GM10847 (cell line): ENCODE data around the gene FCN2.

Experiments used
- POLR2A ChIP-seq: IDR thresholded peaks from 2 replicates; pipeline ENCODE4 v1.6.1; 2011; ENCODE audit not compliant: insufficient read length; ENCODE audit errors: extremely low read depth

FCN2 gene

DNA sequence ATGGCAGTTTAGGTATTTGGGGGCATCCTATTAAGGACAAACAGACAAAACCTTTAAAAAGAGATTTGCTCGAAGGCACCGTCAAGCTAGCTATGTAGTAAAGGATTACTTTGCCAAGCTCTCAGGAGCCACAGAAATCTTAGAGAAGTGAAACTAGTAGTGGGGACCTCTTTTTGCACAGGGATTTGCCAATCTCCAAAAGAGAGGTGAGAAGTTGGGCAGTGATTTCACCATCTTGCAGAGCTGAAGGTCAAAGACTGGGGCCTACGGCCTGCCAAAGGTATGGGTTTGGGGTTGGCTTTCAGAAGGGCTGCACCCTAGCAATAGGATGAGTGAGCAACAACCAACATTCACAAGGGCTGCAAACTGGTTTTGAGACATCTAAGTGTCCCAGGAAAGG, 38.7 kb downstream of the FCN2 start:
- TF ChIP-seq POLR2A = no peak

DNA sequence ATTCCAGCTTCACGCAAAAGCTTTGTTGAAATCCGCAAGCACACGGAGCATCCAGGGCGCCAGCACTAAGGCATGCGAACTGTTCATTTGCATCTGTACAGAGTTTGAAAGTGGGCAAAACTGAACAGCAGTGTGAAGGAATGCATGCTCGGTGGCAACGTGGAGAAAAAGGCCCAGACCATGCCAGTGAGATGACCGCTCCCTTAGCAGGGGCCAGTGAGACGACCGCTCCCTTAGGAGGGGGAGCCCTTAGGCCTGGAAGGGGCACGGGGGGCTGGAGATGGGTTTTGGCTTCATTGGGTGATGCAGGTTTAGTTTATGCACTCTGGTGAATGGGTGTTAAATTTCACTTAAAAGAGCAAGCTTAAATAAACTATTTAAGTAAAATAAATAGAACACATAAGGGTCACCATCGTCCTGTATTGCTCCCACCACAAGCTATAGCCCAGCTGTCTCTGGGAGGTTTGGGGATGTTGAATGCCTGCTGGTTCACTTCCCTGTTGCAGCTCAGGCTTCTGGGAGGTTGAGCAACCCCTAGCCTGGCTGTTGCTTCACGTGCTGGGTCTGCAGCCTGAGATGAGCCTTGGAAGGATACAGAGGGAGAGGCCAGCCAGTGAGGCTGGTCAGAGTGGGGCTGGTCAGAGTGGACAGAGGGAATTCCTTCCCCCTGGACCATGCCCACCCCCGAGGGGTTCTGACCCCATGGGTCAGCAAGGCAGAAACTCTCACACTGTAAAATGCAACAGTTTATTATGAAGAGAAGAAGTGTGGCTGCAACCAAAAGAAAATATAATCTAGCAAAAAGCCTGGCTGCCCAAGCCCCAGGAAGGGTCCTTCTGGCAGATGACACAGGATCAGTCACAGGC, 41.7 kb downstream of the FCN2 start:
- no peak for TF ChIP-seq POLR2A

DNA sequence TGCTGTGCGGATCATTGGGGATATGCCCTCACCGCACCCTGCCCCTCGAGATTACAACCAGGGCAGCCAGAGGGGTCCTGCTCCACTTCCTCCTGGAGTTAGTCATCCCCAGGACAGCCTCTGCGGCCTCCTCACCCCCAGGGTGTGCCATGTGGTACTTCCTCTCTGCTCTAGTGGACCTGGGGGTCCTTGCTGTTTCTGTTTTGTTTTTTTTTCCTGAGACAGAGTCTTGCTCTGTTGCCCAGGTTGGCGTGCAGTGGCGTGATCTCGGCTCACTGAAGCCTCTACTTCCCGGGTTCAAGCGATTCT, 42.3 kb downstream of the FCN2 start:
- no peak for TF ChIP-seq POLR2A

DNA sequence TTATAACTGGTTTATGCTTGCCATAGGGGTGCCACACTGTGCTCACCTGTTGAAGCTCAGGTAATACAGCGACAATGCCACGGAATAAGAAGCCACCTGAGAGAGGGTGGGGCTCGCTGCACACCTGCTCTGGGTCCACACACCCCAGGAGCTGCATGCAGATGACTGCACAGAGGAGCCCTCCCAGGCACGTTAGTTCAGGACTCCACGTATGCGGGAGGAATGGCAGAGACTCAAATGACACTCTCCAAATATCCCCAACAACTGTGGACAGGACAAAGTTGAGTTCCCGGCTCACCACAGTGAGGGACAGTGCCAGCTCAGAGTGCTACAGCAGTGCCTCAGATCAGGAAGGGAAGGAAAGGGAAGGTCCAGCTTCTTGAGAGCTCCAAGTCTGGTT, 42.9 kb downstream of the FCN2 start:
- TF ChIP-seq POLR2A = no peak

DNA sequence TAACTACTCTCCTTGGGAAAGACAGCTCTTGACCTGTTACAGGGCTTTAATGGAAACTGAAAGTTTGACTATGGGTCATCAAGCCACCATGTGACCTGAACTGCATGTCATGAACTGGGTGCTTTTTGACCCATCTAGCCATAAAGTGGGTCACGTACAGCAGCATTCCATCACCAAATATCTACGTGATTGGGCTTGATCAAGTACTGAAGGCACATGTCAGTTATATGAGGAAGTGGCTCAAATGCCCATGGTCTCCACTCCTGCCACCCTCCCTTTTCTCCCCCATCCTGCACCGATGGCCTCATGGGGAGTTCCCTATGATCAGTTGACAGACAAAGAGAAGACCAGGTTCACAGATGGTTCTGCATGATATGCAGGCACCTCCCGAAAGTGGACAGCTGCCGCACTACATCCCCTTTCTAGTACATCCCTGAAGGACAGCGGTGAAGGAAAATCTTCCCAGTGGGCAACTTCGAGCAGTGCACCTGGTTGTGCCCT, 44.5 kb downstream of the FCN2 start:
- TF ChIP-seq POLR2A = no peak

DNA sequence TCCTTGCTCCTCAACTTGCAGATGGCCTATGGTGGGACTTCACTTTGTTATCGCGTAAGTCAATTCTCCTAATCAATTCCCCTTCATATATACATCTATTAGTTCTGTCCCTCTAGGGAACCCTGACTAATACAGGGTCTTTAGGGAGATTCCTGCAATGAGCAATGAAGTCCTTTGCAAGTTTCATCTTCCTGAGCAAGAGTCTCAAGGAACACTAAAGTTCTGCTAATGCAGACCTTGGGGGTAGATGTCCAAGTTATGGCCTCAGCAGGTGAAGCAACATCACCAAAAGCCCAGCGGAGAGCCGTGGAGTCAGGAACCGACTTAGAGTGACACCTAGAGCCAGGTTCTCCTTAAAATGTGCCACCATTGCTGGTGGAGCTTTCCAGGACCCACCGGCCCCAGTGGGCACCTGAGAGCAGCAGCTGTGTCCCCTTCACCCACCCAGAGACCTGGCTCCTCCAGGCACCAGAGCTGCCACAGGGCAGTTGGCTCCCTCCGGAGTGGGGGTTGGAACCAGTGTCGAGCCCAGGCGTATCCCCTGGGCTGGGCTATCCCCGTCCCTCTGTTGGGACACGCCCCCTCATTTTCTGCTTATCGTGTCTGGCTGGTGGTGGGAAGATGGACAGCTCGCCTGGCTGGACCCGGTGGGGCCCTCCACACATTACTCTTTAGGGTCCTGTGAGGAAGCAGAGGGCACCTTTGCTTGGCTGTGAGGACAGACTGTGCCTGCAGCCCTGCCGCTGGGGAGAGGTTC, 48.0 kb downstream of the FCN2 start:
- no peak for TF ChIP-seq POLR2A

DNA sequence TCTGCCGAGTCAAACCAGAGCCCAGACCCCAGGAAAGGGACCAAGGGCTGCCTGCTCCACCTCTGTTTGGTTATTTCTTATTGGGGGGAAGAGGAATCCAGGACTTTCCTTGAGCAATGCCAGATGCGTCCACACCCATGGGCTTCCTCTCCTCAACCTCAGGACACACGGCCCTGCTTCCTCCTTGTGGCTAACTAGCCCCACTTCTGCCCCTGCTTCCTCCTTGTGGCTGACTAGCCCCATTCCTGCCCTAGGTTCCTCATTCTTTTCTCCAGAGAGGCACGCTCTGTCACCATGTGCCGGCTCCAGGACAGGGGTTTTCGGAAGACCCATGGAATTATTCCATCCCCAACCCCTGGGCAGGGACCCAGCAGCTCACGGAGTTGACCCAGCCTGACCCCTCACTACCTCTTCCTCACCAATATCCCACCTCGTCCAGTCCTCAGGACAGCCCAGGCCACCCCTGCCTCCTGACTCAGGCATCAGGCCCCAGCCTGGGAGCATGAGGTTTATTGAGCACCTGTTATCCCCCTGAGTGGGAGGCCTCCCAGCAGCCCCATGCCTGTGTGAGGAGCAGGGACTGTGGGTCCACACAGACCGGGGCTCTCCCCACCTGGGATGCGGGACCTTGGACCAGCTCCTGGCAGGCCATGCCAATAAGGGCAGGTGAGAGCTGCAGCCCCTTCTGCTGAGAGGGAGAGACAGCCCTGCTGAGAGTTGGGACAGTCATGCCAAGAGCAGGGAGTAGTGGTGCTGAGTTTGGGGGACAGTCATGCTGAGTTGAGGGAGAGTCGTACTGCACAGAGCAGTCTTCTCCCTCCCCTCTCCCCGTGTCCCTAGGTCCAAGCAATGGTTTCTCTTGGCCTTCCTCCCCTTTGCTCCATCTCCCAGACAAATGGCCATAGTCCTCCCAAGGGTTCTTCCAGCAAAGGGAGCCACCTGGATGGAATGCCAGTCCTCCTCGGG, 48.9 kb downstream of the FCN2 start:
- TF ChIP-seq POLR2A = no peak

DNA sequence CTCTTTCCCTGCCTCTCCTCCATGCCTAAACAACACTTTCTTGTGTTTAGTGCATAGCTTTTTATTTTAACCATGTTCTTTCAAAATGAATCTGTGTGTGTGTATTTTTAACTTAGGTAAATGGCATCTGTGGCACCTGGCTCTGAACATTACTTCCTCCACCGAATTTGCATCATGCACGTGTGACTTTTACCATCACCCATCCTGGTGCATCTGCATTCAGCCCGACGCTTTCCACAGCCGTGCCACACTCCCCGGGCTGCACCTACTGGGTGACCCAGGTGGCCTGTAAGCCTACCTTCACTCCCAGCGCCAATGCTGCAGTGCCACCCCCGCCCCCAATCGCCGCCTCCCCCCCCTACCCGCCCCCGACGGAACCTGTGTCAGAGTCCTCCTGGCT, 49.8 kb downstream of the FCN2 start:
- TF ChIP-seq POLR2A = no peak

DNA sequence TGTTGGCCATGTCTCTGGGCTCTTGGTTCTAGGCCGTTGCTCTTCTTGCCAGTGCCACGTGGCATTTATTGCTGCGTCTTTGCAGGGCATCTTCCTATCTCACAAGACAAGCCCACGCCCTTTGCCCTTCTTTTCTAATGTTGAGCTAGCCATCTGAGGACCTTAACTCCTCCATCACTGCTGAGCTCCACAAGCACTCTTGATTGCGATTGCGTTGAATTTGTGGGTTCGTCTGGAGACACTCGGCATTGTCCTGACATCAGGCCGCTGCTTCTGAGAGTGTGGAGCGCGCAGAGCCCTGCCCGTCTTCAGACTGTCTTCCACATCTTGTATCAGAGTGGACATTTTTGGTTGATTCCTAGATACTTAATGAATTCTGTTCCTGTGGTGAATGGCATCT, 51.6 kb downstream of the FCN2 start:
- TF ChIP-seq POLR2A = no peak

DNA sequence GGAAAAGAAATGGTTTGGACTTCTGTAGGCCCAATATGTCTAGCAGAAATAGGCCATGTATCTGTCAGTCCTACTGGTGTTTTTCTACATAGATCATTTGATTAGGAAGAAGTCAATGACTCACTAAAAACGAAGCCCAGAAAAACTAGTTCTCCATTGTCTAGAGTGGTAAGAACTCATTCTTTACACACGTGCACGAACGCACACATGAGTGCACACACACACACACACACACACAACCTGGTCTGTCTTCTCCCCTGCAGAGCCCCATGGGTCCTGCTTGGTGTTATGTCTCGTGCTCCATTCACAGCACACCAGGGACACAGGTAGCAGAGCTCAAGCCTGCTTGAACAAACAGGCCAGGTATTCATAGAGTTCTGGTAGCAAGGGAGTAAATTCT, 52.0 kb downstream of the FCN2 start:
- no peak for TF ChIP-seq POLR2A

DNA sequence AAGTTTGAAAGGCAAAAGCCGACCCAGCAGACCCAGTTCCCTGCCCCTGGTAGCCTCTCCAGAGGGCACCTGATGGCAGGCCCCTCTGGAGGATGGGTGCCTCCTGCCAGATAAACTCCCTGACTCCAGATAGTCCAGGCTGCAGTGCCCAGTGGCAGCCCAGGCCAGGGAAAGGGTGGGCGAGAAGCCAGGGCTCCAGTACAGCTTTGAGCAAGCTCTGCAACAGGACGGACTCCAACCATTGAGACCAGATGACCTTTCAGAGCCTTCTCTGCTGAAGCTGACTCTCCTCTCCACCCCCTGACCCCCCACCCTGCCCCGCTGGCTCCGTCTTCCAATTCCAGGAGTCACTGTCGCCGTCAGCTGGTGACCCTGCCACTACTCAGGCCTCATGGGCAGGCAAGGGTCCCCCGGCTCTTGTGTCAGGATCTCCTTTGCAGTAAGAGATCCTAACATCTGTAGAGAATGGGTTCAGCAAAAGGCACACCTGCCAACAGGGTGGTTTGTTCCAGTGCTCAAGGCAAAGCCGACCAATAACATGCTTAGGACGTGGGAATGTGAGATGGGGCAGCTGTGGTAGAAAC, 52.6 kb downstream of the FCN2 start:
- TF ChIP-seq POLR2A = no peak

DNA sequence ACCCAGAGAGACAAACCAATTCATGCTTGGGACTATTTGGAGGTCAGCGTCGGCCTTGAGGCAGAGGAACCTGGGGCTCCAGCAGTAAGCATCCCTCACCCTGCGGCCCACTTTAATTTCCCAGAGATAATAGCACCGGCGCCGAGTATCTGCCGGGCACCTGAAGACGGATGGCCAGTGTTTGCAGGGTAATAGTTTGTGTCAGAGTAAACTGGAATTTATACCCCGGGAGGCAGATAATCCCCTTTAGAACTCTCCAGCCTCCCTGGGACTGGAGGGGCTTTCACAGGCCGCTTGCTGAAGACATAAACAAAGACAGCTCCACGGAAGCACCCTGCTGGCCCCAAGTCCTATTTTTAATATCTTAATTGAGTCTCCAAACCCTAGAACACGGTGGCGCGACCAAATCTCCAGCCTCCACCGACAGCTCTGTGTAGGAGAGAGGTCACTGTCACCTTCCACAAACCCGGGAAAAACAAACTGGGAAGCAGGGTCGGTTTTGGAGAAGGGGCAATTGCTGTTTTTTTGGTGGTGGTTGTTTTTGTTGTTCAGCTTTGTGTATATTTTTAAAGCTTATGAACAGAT, 54.5 kb downstream of the FCN2 start:
- no peak for TF ChIP-seq POLR2A

DNA sequence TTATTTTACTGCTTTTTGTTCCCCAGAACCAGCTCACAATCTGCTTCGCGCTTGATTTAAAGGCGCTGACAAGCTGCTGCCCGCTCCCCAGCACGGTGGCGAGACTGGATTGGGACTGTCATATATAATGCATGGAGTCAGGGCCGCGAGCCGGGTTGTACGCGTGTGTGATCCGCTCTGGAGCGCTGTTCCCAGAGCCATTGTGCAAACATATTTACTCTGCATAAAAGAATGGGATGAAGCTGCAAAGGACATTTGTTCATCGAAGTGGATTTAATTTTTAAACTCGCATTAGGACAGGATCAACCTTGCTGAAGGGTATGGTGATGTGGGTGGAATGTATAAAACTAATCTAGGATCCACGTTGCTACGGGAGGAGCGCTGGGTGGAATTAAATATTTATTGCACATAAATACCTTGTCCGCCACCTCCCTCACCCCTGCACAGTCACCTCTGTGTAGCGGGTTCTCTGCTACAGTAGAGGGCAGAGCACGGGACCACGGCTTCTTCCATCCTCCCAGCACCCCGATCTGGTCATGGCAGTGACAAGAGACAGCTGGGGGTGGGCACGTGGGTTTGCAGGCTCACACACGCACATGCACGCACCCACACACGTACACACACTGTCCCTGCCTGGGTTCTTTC, 55.2 kb downstream of the FCN2 start:
- TF ChIP-seq POLR2A = no peak

DNA sequence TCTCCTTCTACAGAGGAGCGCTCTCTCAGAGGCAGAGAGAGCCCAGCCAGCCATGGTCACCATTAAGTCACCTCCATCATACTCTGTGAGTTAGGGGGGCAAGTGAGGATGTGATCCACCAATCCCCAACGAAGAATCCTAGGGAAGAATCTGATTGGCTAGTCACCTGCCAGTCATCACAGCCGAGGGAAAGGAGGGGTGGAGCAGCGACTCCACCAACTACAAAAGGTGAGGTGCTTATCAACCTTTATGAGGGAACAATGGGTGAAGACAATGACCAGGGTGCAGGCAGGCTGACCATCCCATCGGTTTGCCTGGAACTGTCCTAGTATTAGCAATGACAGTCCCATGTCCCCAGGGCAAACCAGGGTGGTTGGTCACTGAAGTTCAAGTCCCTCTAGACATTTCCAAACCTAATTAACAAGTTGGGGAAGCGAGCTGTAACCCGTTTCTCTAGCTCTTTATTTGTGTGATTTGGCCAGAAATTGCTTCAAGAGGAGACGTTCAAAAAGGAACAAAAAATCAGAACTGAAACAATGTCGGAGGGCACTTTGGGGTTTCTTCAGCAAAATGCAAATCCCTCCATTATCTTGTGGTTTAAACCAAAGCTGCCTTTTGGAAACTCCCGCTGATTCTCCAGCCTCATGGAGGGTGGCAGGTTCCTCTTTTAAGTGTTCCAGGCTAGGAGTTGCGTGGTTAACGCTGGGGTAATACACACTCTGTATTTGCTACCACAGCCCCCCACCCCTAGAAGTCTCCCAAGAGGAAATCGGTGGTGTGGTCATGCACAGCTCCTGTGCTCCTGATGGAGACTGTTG, 55.9 kb downstream of the FCN2 start:
- TF ChIP-seq POLR2A = peak; percentile 29
